Lung (tissue), 12 donors: Measurements from ENCODE around the gene RAPGEF1. TPM values are rescaled to one million over a fixed set of nuclear protein-coding genes. Genes with fewer than 3 reads are reported as not detected.

ENCODE experiments used
- ATAC-seq: fragments of 200-7000 bp; cut with Tn5 transposase; one replicate; pipeline ENCODE4 v1.9.1; 2020; ENCODE audit warnings: moderate number of reproducible peaks; ENCODE audit not compliant: insufficient read depth, low FRiP score
- DNase-seq, 3 donors: peaks; one replicate each; pipeline ENCODE4 v3.0.0-alpha.2; 2013 to 2017
- H3K27ac ChIP-seq, 2 donors: one replicate each; pipeline ENCODE4 v1.5.1; 2013; ENCODE audit warnings: mild to moderate bottlenecking in 2 of 2, moderate library complexity in 2 of 2, control low read depth in 1 of 2, inconsistent platforms in 1 of 2, low read depth in 1 of 2, low read length in 1 of 2
- H3K27me3 ChIP-seq, 3 donors: one replicate each; pipeline ENCODE4 v1.5.1; 2013; ENCODE audit warnings: low read length in 2 of 3; ENCODE audit not compliant: control insufficient read depth in 3 of 3, insufficient read depth in 3 of 3
- H3K36me3 ChIP-seq, 4 donors: one replicate each; pipeline ENCODE4 v1.5.1; 2013; ENCODE audit warnings: low read length in 4 of 4, mild to moderate bottlenecking in 1 of 4, moderate library complexity in 1 of 4; ENCODE audit not compliant: control insufficient read depth in 4 of 4, insufficient read depth in 4 of 4
- H3K4me1 ChIP-seq, 5 donors: one replicate each; pipeline ENCODE4 v1.5.1; 2013; ENCODE audit warnings: low read length in 5 of 5, mild to moderate bottlenecking in 2 of 5, moderate library complexity in 1 of 5; ENCODE audit not compliant: control insufficient read depth in 5 of 5, insufficient read depth in 5 of 5
- H3K4me3 ChIP-seq: one replicate; pipeline ENCODE4 v1.5.1; 2013; ENCODE audit warnings: mild to moderate bottlenecking, control low read depth, moderate library complexity
- H3K9ac ChIP-seq, 2 donors: one replicate each; pipeline ENCODE4 v1.5.1; 2013; ENCODE audit warnings: low read length in 2 of 2, control low read depth in 1 of 2; ENCODE audit not compliant: insufficient read depth in 1 of 2
- H3K9me3 ChIP-seq, 4 donors: one replicate each; pipeline ENCODE4 v1.5.1; 2013; ENCODE audit warnings: low read length in 3 of 4, mild to moderate bottlenecking in 1 of 4, moderate library complexity in 1 of 4; ENCODE audit not compliant: control insufficient read depth in 4 of 4, insufficient read depth in 3 of 4
- WGBS, 2 donors: extraction: QIAGEN DNeasy Blood & Tissue Kit; methylation state at CpG; one replicate each; pipeline ENCODE4 v1.1.7; 2013; 5-methylcytosine and 5-hydroxymethylcytosine counted together
- polyA plus RNA-seq, 2 donors: library from polyadenylated mRNA; stranded (reverse); fragments of 200-250 nt; gene quantifications; one replicate each; pipeline ENCODE4 v1.2.1, GENCODE V29; 2013
- total RNA-seq, 2 donors: library from RNA; depleted of rRNA in 1 of 2; stranded (reverse); fragments of >200 nt in 1 of 2; gene quantifications; one replicate each; pipeline ENCODE4 v1.2.1, GENCODE V29; 2014 to 2021
- TF ChIP-seq, protein P1 (sequence below): IDR thresholded peaks from 2 replicates; pipeline ENCODE4 v1.5.1; 2012; ENCODE audit warnings: mild to moderate bottlenecking; ENCODE audit errors: control extremely low read depth, extremely low read depth
- donor health status: control.
- donor health status: control.
- donor health status: Bipolar disorder and iron deficiency.
- donor health status: healthy.
- donor health status: DM: yes; HTN: yes; CAD: no.

Gene RAPGEF1
- total and polyA plus RNA-seq, 4 donors = 38.9 to 134 (median 55.1) TPM

GRCh38 chr9:131691969-131692611 is 47.8 kb downstream of the RAPGEF1 start:
- peaks cover 0 to 2% (median 0%) of the 10 kb centered on the region in 4 donors for H3K36me3 ChIP-seq
- DNase-seq = no peak
- H3K4me3 ChIP-seq = no peak overlapping the region
- peaks cover 11 to 37% (median 18%) of the 10 kb centered on the region in 5 donors for H3K4me1 ChIP-seq
- H3K27ac ChIP-seq = no peak overlapping the region
- no peaks in the 10 kb centered on the region for H3K27me3 ChIP-seq
- TF ChIP-seq, protein P1, sequence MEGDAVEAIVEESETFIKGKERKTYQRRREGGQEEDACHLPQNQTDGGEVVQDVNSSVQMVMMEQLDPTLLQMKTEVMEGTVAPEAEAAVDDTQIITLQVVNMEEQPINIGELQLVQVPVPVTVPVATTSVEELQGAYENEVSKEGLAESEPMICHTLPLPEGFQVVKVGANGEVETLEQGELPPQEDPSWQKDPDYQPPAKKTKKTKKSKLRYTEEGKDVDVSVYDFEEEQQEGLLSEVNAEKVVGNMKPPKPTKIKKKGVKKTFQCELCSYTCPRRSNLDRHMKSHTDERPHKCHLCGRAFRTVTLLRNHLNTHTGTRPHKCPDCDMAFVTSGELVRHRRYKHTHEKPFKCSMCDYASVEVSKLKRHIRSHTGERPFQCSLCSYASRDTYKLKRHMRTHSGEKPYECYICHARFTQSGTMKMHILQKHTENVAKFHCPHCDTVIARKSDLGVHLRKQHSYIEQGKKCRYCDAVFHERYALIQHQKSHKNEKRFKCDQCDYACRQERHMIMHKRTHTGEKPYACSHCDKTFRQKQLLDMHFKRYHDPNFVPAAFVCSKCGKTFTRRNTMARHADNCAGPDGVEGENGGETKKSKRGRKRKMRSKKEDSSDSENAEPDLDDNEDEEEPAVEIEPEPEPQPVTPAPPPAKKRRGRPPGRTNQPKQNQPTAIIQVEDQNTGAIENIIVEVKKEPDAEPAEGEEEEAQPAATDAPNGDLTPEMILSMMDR = no peak
- H3K9ac ChIP-seq = no peak overlapping the region
- WGBS, 2 donors = 61 to 77% methylated on average over 7 of the region's 7 CpGs
- peaks cover 0 to 2% (median 0%) of the 10 kb centered on the region in 4 donors for H3K9me3 ChIP-seq
- no peak for ATAC-seq

GRCh38 chr9:131690941-131691573 is 48.8 kb downstream of the RAPGEF1 start:
- H3K27ac ChIP-seq = no peak overlapping the region
- DNase-seq = no peak
- peaks cover 0 to 2% (median 0%) of the 10 kb centered on the region in 4 donors for H3K36me3 ChIP-seq
- TF ChIP-seq, protein P1 = no peak
- H3K4me3 ChIP-seq = no peak overlapping the region
- H3K4me1 ChIP-seq = peaks cover 11 to 39% (median 17%) of the 10 kb centered on the region in 5 donors
- H3K9me3 ChIP-seq = peaks cover 0 to 2% (median 0%) of the 10 kb centered on the region in 4 donors
- H3K9ac ChIP-seq = no peak overlapping the region
- no peaks in the 10 kb centered on the region for H3K27me3 ChIP-seq
- no peak for ATAC-seq
- 74 to 79% methylated on average over 3 of the region's 3 CpGs for WGBS, 2 donors

- H3K36me3 ChIP-seq = no peaks in the 10 kb centered on the region
- TF ChIP-seq, protein P1 = no peak
- no peaks in the 10 kb centered on the region for H3K27me3 ChIP-seq
- no peak overlapping the region for H3K9ac ChIP-seq
- WGBS, 2 donors = 73 to 86% methylated on average over 3 of the region's 3 CpGs
- H3K4me1 ChIP-seq = peaks cover 11 to 38% (median 14%) of the 10 kb centered on the region in 5 donors
- no peak overlapping the region for H3K4me3 ChIP-seq
- no peak for ATAC-seq
- H3K27ac ChIP-seq = no peak overlapping the region
- no peaks in the 10 kb centered on the region for H3K9me3 ChIP-seq
- DNase-seq = no peak
These were observed 49.4 kb downstream of the RAPGEF1 start for GRCh38 chr9:131690462-131690861.
